Endothelial cell of umbilical vein (primary cell): ENCODE measurements around the gene CRTC1.

Experiments used
- CTCF ChIP-seq, 2 donors: IDR thresholded peaks; 1 replicate in 1 of 2; 2 replicates in 1 of 2; pipeline ENCODE4 v1.5.1; 2011; ENCODE audit warnings: low read length in 2 of 2, mild to moderate bottlenecking in 2 of 2, moderate library complexity in 2 of 2, control low read depth in 1 of 2, inconsistent platforms in 1 of 2, low read depth in 1 of 2; ENCODE audit not compliant: insufficient read depth in 1 of 2; ENCODE audit errors: extremely low read depth in 1 of 2
- FOS ChIP-seq: IDR thresholded peaks from 2 replicates; pipeline ENCODE4 v1.6.1; 2011; ENCODE audit warnings: mild to moderate bottlenecking, low read length, moderate library complexity, borderline replicate concordance; ENCODE audit not compliant: insufficient read depth
- MYC ChIP-seq: IDR thresholded peaks from one replicate; pipeline ENCODE4 v1.6.1; 2011; ENCODE audit warnings: mild to moderate bottlenecking, low read depth, low read length
- POLR2A ChIP-seq: IDR thresholded peaks from 2 replicates; pipeline ENCODE4 v1.6.1; 2012; ENCODE audit warnings: low read depth, mild to moderate bottlenecking, control low read depth, low read length
- POLR2AphosphoS5 ChIP-seq: IDR thresholded peaks from 2 replicates; pipeline ENCODE4 v1.6.1; 2012; ENCODE audit warnings: low read depth, mild to moderate bottlenecking, control low read depth, low read length, moderate library complexity; ENCODE audit not compliant: insufficient read depth

GRCh38 chr19:18789883-18790565, 106.5 kb downstream of the CRTC1 start:
- TF ChIP-seq POLR2A: no peak
- no peak for TF ChIP-seq CTCF (IDR thresholded peaks at IDR 0.05; ENCODE audit: extremely low read depth in 1 of 2, insufficient read depth in 1 of 2, low read depth in 1 of 2, low read length in 2 of 2)
- TF ChIP-seq FOS: no peak
- no peak for TF ChIP-seq MYC
- no peak for TF ChIP-seq POLR2AphosphoS5
